Cardiac ventricle fibroblast (primary cell): ENCODE results near the gene SENP5. TPM values are rescaled to one million over a fixed set of nuclear protein-coding genes. Genes with fewer than 3 reads are reported as not detected.

Experiments used
- total RNA-seq: library from RNA; depleted of rRNA; stranded (reverse); fragments of >200 nt; gene quantifications from 2 replicates; pipeline ENCODE4 v1.2.3, GENCODE V29; 2015

Gene SENP5
- 11.2 and 15.3 TPM in 2 replicates for total RNA-seq

GRCh38 chr3:196867507-196868296 is at the start of gene SENP5:
Gene SENP5 (plus strand): TSS chr3:196867920. CDS start chr3:196885182, 17,262 bp downstream.

GRCh38 chr3:196942226-196942914 is 74.7 kb downstream of the SENP5 start, which contains the start of gene NCBP2:
Gene NCBP2 (minus strand): TSS chr3:196942528. CDS start chr3:196942503, 25 bp downstream.

GRCh38 chr3:196968233-196969133 is 100.8 kb downstream of the SENP5 start, which contains the start of gene PIGZ:
Gene PIGZ (minus strand): TSS chr3:196968833. CDS start chr3:196952031, 16,802 bp downstream.

Other genes with a start within 250 kb of the SENP5 start
- 0.59 and 1.5 TPM in 2 replicates for gene NRROS, start 228.2 kb upstream of the SENP5 start, total RNA-seq
- 3.2 and 4.7 TPM in 2 replicates for gene CEP19, start 155.7 kb upstream of the SENP5 start, total RNA-seq
- 19.4 and 27.7 TPM in 2 replicates for gene PIGX, start 155.5 kb upstream of the SENP5 start, total RNA-seq
- gene PAK2, start 128.1 kb upstream of the SENP5 start, total RNA-seq: 32.6 and 32.9 TPM in 2 replicates
- gene NCBP2, start 74.6 kb downstream of the SENP5 start, total RNA-seq: 45.1 and 49.7 TPM in 2 replicates
- 10.6 and 13.3 TPM in 2 replicates for gene PIGZ, start 100.9 kb downstream of the SENP5 start, total RNA-seq
- 41.9 and 42.7 TPM in 2 replicates for gene MELTF, start 161.9 kb downstream of the SENP5 start, total RNA-seq